Spleen (tissue), 7 donors: ENCODE measurements around the gene PRKCD.

Experiments
- CTCF ChIP-seq, 11 experiments: fragments of 200-600 bp in 7 of 11; fragments of 450-650 bp in 4 of 11; sonication (generic) in 4 of 11; IDR thresholded peaks in 8 of 11; conservative IDR thresholded peaks in 3 of 11; 1 replicate in 7 of 11; 2 replicates in 4 of 11; pipeline versions ENCODE4 v1.4.0 to v1.8.0; 2016 to 2021; ENCODE audit warnings: antibody characterized with exemption in 11 of 11, inconsistent platforms in 4 of 11, mild to moderate bottlenecking in 1 of 11
- POLR2A ChIP-seq, 3 donors: fragments of 450-650 bp; IDR thresholded peaks; one replicate each; pipeline ENCODE4 v1.5.1; 2017; ENCODE audit warnings: antibody characterized with exemption in 3 of 3, mild to moderate bottlenecking in 1 of 3
- donor health status: DM: no; HTN: no; CAD: no; lungs with moderate emphysema.
- donor health status: DM: no; HTN: no; CAD: no.
- donor health status: DM: no; HTN: no; CAD: no.

GRCh38 chr3:53156368-53156834, 4.6 kb upstream of the PRKCD start:
- TF ChIP-seq POLR2A (IDR thresholded peaks at IDR 0.05) (no peak), CTCF (IDR thresholded peaks at IDR 0.05 in 8 of 11, conservative IDR thresholded peaks at IDR 0.05 in 3 of 11) (no peak)
